Thyroid gland (tissue), 4 donors: ENCODE results near the gene CCDC194. TPM values are rescaled to one million over a fixed set of nuclear protein-coding genes. Genes with fewer than 3 reads are reported as not detected.

ENCODE experiments used
- DNase-seq, 2 donors: peaks; one replicate each; pipeline ENCODE4 v3.0.0-alpha.2; 2019
- H3K27ac ChIP-seq, 3 donors: fragments of 200-600 bp; sonication (generic); 1 replicate in 2 of 3; 2 replicates in 1 of 3; pipeline ENCODE4 v1.5.1; 2016 to 2019; ENCODE audit warnings: mild to moderate bottlenecking in 1 of 3, moderate library complexity in 1 of 3
- H3K27me3 ChIP-seq: fragments of 200-600 bp; sonication (generic); one replicate; pipeline ENCODE4 v1.5.1; 2019
- H3K36me3 ChIP-seq, 2 donors: fragments of 200-600 bp; sonication (generic); one replicate each; pipeline ENCODE4 v1.5.1; 2016 to 2019
- H3K4me1 ChIP-seq, 2 donors: fragments of 200-600 bp; sonication (generic); one replicate each; pipeline ENCODE4 v1.5.1; 2017 to 2019
- H3K4me3 ChIP-seq, 3 donors: fragments of 200-600 bp; sonication (generic); replicated peaks in 1 of 3; 1 replicate in 2 of 3; 2 replicates in 1 of 3; pipeline ENCODE4 v1.5.1; 2016; ENCODE audit warnings: mild to moderate bottlenecking in 1 of 3
- H3K9me3 ChIP-seq: fragments of 200-600 bp; sonication (generic); one replicate; pipeline ENCODE4 v1.5.1; 2017
- CTCF ChIP-seq, 6 experiments: fragments of 200-600 bp in 3 of 6; fragments of 450-650 bp in 3 of 6; sonication (generic) in 3 of 6; IDR thresholded peaks; one replicate each; pipeline ENCODE4 v1.5.1; 2016 to 2019; ENCODE audit warnings: antibody characterized with exemption in 6 of 6, mild to moderate bottlenecking in 2 of 6, inconsistent platforms in 1 of 6, moderate library complexity in 1 of 6
- POLR2A ChIP-seq, 2 donors: fragments of 450-650 bp; IDR thresholded peaks; one replicate each; pipeline ENCODE4 v1.6.1; 2017; ENCODE audit warnings: antibody characterized with exemption in 2 of 2, mild to moderate bottlenecking in 2 of 2, moderate library complexity in 1 of 2
- WGBS, 2 donors: methylation state at CpG; one replicate each; pipeline ENCODE4 v1.1.5; 2017; 5-methylcytosine and 5-hydroxymethylcytosine counted together
- intact Hi-C: fragments of 100-400 bp; cut with DNase I; formaldehyde crosslinking; loops from one replicate; pipeline ENCODE4 v1.15.1; 2023
- total RNA-seq, 4 donors: library from RNA; depleted of rRNA; stranded (reverse); fragments of >200 nt; gene quantifications; one replicate each; pipeline ENCODE4 v1.2.3, GENCODE V29; 2016

Gene CCDC194
- total RNA-seq, 4 donors from 2014 or later, result not detected

- intact Hi-C loops, result no loop called here
- H3K4me3 ChIP-seq, result no peak overlapping the region
- H3K27ac ChIP-seq, result peak overlapping the region in 2 of 3 donors; percentile 8 to 45
- TF ChIP-seq POLR2A (IDR thresholded peaks at IDR 0.05), result no peak
- no peak for TF ChIP-seq CTCF (IDR thresholded peaks at IDR 0.05)
- 76 to 78% methylated on average over 2 to 7 of the region's 7 CpGs for WGBS, 2 donors
- H3K36me3 ChIP-seq, result no peaks in the 10 kb centered on the region
- H3K27me3 ChIP-seq, result no peaks in the 10 kb centered on the region
- no peak for DNase-seq
- H3K9me3 ChIP-seq, result no peaks in the 10 kb centered on the region
- H3K4me1 ChIP-seq, result peaks cover 0 to 6% of the 10 kb centered on the region in 2 donors
Measured at GRCh38 chr19:17358395-17358794, 35.6 kb downstream of the CCDC194 start.

GRCh38 chr19:17357724-17358123, 36.3 kb downstream of the CCDC194 start:
- Histone ChIP-seq H3K4me1 (peaks cover 0 to 9% of the 10 kb centered on the region in 2 donors), H3K27me3 (no peaks in the 10 kb centered on the region), H3K4me3 (no peak overlapping the region), H3K27ac (peak overlapping the region; percentile 7 to 45 (median 36)), H3K36me3 (no peaks in the 10 kb centered on the region), H3K9me3 (no peaks in the 10 kb centered on the region)
- intact Hi-C loops, result no loop called here
- no peak for TF ChIP-seq POLR2A (IDR thresholded peaks at IDR 0.05)
- TF ChIP-seq CTCF (IDR thresholded peaks at IDR 0.05), result no peak
- DNase-seq, result no peak
- WGBS, 2 donors, result 37 to 43% methylated on average over 6 to 11 of the region's 11 CpGs

GRCh38 chr19:17357078-17357666, 36.8 kb downstream of the CCDC194 start:
- no peak for DNase-seq
- intact Hi-C loops, result no loop called here
- H3K9me3 ChIP-seq, result no peaks in the 10 kb centered on the region
- H3K36me3 ChIP-seq, result no peaks in the 10 kb centered on the region
- peaks cover 0 to 12% of the 10 kb centered on the region in 2 donors for H3K4me1 ChIP-seq
- peak overlapping the region in 2 of 3 donors; percentile 36 to 45 for H3K27ac ChIP-seq
- H3K4me3 ChIP-seq, result no peak overlapping the region
- no peaks in the 10 kb centered on the region for H3K27me3 ChIP-seq
- WGBS, 2 donors, result 81 to 86% methylated on average over 7 of the region's 7 CpGs
- TF ChIP-seq POLR2A (IDR thresholded peaks at IDR 0.05) (no peak), CTCF (IDR thresholded peaks at IDR 0.05) (no peak)

- H3K4me1 ChIP-seq, result peaks cover 0 to 15% of the 10 kb centered on the region in 2 donors
- intact Hi-C loops, result no loop called here
- WGBS, 2 donors, result 69 to 76% methylated on average over 8 of the region's 8 CpGs
- TF ChIP-seq POLR2A (IDR thresholded peaks at IDR 0.05), result no peak
- TF ChIP-seq CTCF (IDR thresholded peaks at IDR 0.05), result no peak
- no peaks in the 10 kb centered on the region for H3K9me3 ChIP-seq
- H3K4me3 ChIP-seq, result no peak overlapping the region
- no peak overlapping the region for H3K27ac ChIP-seq
- no peaks in the 10 kb centered on the region for H3K27me3 ChIP-seq
- no peaks in the 10 kb centered on the region for H3K36me3 ChIP-seq
- DNase-seq, result no peak
Measured at GRCh38 chr19:17353386-17353785, 40.6 kb downstream of the CCDC194 start.

- Histone ChIP-seq H3K27me3 (no peaks in the 10 kb centered on the region), H3K4me1 (peaks cover 0 to 18% of the 10 kb centered on the region in 2 donors), H3K4me3 (no peak overlapping the region), H3K9me3 (no peaks in the 10 kb centered on the region), H3K36me3 (no peaks in the 10 kb centered on the region), H3K27ac (no peak overlapping the region)
- 38 to 50% methylated on average over 13 to 14 of the region's 14 CpGs for WGBS, 2 donors
- TF ChIP-seq CTCF (IDR thresholded peaks at IDR 0.05) (no peak), POLR2A (IDR thresholded peaks at IDR 0.05) (no peak)
- intact Hi-C loops, result no loop called here
- DNase-seq, result no peak
Measured at GRCh38 chr19:17352608-17353280, 41.3 kb downstream of the CCDC194 start.
